Measurements from ENCODE around the gene PROCA1.

DNA sequence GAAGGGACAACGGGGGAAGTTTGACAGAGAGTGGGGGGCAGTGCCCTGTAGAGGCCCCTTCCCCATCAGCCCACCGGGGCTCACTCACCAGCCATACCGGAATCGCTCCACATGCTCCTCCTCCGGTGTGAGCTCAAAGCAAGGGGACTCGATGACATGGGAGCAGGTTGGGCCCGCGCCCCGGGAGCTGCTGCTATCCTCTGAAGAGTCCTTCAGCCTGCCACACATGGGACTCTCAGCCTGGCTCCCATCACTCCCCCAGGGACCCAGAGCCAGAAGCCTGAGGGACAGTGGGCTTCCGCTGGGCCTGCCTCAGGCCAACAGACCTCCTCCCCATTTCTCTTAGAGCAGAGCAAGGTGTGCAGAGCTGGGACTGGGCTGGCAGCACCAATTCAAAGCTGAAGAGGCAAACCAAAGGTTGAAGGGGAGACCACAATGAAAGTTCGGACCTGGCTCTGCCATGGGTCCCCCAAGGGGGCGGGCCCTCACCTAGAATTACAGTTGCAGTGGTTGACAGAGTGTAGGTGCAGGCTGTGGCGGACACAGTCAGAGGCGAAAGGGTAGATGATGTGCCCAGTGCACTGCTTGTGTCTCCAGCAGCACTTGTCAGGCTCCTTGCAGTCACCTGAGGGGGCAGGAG is 7.3 kb downstream of the PROCA1 start:
- TF ChIP-seq, protein P1, sequence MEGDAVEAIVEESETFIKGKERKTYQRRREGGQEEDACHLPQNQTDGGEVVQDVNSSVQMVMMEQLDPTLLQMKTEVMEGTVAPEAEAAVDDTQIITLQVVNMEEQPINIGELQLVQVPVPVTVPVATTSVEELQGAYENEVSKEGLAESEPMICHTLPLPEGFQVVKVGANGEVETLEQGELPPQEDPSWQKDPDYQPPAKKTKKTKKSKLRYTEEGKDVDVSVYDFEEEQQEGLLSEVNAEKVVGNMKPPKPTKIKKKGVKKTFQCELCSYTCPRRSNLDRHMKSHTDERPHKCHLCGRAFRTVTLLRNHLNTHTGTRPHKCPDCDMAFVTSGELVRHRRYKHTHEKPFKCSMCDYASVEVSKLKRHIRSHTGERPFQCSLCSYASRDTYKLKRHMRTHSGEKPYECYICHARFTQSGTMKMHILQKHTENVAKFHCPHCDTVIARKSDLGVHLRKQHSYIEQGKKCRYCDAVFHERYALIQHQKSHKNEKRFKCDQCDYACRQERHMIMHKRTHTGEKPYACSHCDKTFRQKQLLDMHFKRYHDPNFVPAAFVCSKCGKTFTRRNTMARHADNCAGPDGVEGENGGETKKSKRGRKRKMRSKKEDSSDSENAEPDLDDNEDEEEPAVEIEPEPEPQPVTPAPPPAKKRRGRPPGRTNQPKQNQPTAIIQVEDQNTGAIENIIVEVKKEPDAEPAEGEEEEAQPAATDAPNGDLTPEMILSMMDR (IDR thresholded peaks at IDR 0.05; ENCODE audit: borderline replicate concordance, extremely low read depth, low read length, poor library complexity, severe bottlenecking): no peak
- no peak for TF ChIP-seq EZH2 (IDR thresholded peaks at IDR 0.05; ENCODE audit: borderline replicate concordance, low read depth, low read length, severe bottlenecking)
